Neural cell (in vitro differentiated cells): ENCODE measurements around the gene MORF4L2.

Experiments
- EZH2 ChIP-seq: fragments of 200-600, 300-800 bp; shearing (Covaris generic), sonication (generic); IDR thresholded peaks from 2 replicates; pipeline ENCODE4 v1.6.1; 2014; ENCODE audit warnings: antibody characterized with exemption, low read length, borderline replicate concordance, mild to moderate bottlenecking; ENCODE audit not compliant: insufficient read depth, poor library complexity, severe bottlenecking
- POLR2AphosphoS5 ChIP-seq: IDR thresholded peaks from 2 replicates; pipeline ENCODE4 v1.6.1; 2012
- RAD21 ChIP-seq: fragments of 450-650 bp; conservative IDR thresholded peaks from 2 replicates; pipeline ENCODE4 v1.6.1; 2014; ENCODE audit warnings: antibody characterized with exemption, mild to moderate bottlenecking, moderate library complexity
- TF ChIP-seq, protein P1 (sequence below): fragments of 450-650 bp; IDR thresholded peaks from 2 replicates; pipeline ENCODE4 v1.5.1; 2014; ENCODE audit warnings: antibody characterized with exemption, mild to moderate bottlenecking, moderate library complexity; ENCODE audit not compliant: poor library complexity, severe bottlenecking
- TF ChIP-seq, protein P2 (sequence below): IDR thresholded peaks from 2 replicates; pipeline ENCODE4 v1.6.1; 2012; ENCODE audit warnings: borderline replicate concordance

DNA sequence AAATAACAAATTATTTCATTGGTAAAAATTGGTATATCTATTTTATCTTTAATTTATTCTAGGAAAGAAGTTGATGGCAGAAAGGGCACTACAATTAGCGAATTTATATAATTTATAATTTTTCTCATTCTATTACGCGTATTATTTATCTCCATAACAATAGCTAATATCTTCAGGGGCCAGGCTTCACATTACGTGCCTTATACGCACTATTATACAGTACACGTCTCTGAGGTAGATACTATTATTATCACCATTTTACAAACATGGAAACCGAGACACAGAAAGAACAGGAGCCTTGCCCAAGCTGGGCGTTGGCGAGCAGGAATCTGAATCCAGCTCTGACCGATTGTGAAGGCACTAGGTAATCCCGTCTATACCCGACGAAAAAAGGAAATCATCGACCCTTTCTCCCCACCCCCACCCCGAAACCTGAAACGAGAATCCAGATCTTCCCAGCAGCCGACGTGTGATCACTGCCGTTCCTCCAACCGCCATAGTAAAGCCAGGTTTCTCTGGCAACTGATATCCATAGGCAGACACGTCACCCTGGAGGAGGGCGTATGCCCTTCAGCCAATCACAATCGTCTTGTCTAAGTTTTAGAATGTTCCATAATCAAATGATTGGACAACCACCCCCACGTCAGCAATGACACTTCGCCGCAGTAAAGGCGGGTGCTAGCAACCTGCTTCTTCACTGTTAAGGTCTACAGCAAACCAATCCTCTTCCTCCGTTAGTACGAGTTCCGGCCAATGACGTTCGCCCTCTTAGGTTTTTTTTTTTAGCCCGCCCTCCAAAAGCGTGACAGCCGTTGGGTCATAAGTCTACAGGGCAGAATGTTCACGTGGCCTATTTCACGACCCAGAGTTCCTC is at the start of gene MORF4L2:
- TF ChIP-seq, protein P1, sequence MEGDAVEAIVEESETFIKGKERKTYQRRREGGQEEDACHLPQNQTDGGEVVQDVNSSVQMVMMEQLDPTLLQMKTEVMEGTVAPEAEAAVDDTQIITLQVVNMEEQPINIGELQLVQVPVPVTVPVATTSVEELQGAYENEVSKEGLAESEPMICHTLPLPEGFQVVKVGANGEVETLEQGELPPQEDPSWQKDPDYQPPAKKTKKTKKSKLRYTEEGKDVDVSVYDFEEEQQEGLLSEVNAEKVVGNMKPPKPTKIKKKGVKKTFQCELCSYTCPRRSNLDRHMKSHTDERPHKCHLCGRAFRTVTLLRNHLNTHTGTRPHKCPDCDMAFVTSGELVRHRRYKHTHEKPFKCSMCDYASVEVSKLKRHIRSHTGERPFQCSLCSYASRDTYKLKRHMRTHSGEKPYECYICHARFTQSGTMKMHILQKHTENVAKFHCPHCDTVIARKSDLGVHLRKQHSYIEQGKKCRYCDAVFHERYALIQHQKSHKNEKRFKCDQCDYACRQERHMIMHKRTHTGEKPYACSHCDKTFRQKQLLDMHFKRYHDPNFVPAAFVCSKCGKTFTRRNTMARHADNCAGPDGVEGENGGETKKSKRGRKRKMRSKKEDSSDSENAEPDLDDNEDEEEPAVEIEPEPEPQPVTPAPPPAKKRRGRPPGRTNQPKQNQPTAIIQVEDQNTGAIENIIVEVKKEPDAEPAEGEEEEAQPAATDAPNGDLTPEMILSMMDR: no peak
- TF ChIP-seq RAD21 (peak; percentile 31), EZH2 (no peak), POLR2AphosphoS5 (peak; percentile 98)
- TF ChIP-seq, protein P2, sequence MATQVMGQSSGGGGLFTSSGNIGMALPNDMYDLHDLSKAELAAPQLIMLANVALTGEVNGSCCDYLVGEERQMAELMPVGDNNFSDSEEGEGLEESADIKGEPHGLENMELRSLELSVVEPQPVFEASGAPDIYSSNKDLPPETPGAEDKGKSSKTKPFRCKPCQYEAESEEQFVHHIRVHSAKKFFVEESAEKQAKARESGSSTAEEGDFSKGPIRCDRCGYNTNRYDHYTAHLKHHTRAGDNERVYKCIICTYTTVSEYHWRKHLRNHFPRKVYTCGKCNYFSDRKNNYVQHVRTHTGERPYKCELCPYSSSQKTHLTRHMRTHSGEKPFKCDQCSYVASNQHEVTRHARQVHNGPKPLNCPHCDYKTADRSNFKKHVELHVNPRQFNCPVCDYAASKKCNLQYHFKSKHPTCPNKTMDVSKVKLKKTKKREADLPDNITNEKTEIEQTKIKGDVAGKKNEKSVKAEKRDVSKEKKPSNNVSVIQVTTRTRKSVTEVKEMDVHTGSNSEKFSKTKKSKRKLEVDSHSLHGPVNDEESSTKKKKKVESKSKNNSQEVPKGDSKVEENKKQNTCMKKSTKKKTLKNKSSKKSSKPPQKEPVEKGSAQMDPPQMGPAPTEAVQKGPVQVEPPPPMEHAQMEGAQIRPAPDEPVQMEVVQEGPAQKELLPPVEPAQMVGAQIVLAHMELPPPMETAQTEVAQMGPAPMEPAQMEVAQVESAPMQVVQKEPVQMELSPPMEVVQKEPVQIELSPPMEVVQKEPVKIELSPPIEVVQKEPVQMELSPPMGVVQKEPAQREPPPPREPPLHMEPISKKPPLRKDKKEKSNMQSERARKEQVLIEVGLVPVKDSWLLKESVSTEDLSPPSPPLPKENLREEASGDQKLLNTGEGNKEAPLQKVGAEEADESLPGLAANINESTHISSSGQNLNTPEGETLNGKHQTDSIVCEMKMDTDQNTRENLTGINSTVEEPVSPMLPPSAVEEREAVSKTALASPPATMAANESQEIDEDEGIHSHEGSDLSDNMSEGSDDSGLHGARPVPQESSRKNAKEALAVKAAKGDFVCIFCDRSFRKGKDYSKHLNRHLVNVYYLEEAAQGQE: peak; percentile 80
